ENCODE data around the gene COL24A1. TPM values are rescaled to one million over a fixed set of nuclear protein-coding genes. Genes with fewer than 3 reads are reported as not detected.

Gene COL24A1
- total RNA-seq, 1 experiment from 2014 or later = not detected

- DNase-seq = no peak
- H3K36me3 ChIP-seq = no peaks in the 10 kb centered on the region
- H3K27me3 ChIP-seq = no peaks in the 10 kb centered on the region
- H3K4me3 ChIP-seq = no peak overlapping the region
- no peaks in the 10 kb centered on the region for H3K9me3 ChIP-seq
These were observed 91.7 kb downstream of the COL24A1 start for GRCh38 chr1:86064899-86065298.

DNA sequence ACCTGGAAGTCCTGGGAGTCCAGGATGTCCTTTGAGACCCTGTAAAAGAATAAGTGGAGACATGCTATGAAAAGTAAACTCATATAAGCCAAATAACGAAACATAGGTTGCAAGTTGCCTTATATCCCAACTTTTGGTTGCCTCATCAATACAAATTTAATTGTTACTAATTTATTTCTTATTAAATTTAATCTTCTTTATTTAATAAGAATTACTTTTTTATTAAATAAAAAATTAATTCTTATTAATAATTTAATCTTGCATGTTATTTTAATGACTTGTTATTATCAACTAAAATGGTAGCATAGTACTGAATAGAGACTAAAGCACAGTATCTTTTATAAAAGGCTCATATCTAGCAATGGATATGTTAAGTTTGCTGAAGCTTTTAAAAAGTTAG is 92.9 kb downstream of the COL24A1 start:
- DNase-seq = no peak
- H3K4me3 ChIP-seq = no peak overlapping the region
- H3K36me3 ChIP-seq = no peaks in the 10 kb centered on the region
- H3K9me3 ChIP-seq = no peaks in the 10 kb centered on the region
- no peaks in the 10 kb centered on the region for H3K27me3 ChIP-seq

- H3K27me3 ChIP-seq = no peaks in the 10 kb centered on the region
- no peaks in the 10 kb centered on the region for H3K9me3 ChIP-seq
- peak; percentile 11 for DNase-seq
- H3K4me3 ChIP-seq = no peak overlapping the region
- H3K36me3 ChIP-seq = no peaks in the 10 kb centered on the region
These were observed 94.1 kb downstream of the COL24A1 start for GRCh38 chr1:86062453-86062852.

- Histone ChIP-seq H3K4me3 (no peak overlapping the region), H3K27me3 (no peaks in the 10 kb centered on the region), H3K9me3 (no peaks in the 10 kb centered on the region), H3K36me3 (no peaks in the 10 kb centered on the region)
- DNase-seq = peak; percentile 32
These were observed 95.0 kb downstream of the COL24A1 start for GRCh38 chr1:86061551-86061990.

- Histone ChIP-seq H3K4me3 (no peak overlapping the region), H3K9me3 (no peaks in the 10 kb centered on the region), H3K27me3 (no peaks in the 10 kb centered on the region), H3K36me3 (no peaks in the 10 kb centered on the region)
- no peak for DNase-seq
These were observed 102.2 kb downstream of the COL24A1 start for GRCh38 chr1:86054396-86054795.

GRCh38 chr1:86052948-86053698 is 103.4 kb downstream of the COL24A1 start:
- Histone ChIP-seq H3K27me3 (no peaks in the 10 kb centered on the region), H3K4me3 (no peak overlapping the region), H3K36me3 (no peaks in the 10 kb centered on the region), H3K9me3 (no peaks in the 10 kb centered on the region)
- no peak for DNase-seq

GRCh38 chr1:86035101-86035500 is 121.5 kb downstream of the COL24A1 start:
- no peak overlapping the region for H3K4me3 ChIP-seq
- H3K27me3 ChIP-seq = no peaks in the 10 kb centered on the region; the same call in 1 of the 2 replicates
- H3K9me3 ChIP-seq = no peaks in the 10 kb centered on the region
- DNase-seq = no peak
- H3K36me3 ChIP-seq = no peaks in the 10 kb centered on the region

DNA sequence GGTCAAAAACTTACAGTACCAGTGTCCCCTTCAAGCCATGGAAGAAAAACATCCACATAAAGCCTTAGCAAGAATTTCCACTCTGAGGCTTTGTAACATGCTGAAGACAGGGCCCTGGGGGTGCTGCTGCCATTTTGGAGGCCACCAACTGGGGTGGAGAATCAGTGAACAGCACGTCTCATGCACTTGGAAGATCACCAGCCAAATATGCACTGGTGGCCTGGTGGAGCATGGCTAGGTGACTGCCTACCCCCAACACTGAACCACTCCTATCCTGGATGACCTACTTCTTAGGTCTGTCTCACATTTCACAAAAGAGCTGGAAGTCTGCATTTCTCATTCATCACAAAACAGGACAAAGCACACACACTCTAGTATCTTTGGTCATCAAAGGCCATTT is 126.4 kb downstream of the COL24A1 start:
- H3K36me3 ChIP-seq = no peaks in the 10 kb centered on the region
- no peaks in the 10 kb centered on the region; the same call in 1 of the 2 replicates for H3K27me3 ChIP-seq
- no peak overlapping the region for H3K4me3 ChIP-seq
- no peaks in the 10 kb centered on the region for H3K9me3 ChIP-seq
- DNase-seq = no peak

DNA sequence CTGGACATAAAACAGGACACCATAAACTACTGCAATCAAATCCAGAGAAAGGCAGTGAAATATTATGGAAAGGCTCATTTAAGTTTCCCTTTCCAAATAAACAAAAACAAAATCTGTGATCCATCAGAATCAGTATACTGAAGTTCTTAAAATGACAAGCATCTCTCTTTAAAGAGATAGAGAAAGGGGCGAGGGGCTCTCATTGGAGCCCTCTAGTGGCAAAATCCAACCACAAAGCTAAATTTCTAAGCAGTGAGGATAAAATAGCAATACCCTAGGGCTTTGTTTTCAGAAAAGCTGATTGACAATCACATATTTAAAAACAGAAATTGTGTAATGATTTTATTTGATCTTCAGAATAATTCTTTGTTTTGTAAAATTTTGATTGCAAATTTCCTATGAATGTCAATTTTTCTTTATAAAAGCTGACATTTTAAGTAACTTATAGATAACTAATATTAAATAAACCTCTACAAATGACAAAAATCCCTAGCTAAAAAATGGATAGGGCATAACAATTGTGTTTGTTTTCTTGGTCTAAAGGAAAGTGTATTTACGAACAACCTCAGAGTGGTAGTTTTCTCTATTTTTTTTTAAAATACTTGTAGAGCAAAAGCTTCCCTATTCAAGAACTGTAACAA is 138.2 kb downstream of the COL24A1 start:
- no peaks in the 10 kb centered on the region for H3K9me3 ChIP-seq

GRCh38 chr1:86016076-86016759 is 140.4 kb downstream of the COL24A1 start:
- no peak for DNase-seq
- no peaks in the 10 kb centered on the region for H3K27me3 ChIP-seq
- H3K4me3 ChIP-seq = no peak overlapping the region
- no peaks in the 10 kb centered on the region for H3K9me3 ChIP-seq
- H3K36me3 ChIP-seq = no peaks in the 10 kb centered on the region

More for the DNA sequence above, 138.2 kb downstream of the COL24A1 start:
- no peak for DNase-seq
- no peaks in the 10 kb centered on the region for H3K36me3 ChIP-seq
- no peak overlapping the region for H3K4me3 ChIP-seq
- H3K27me3 ChIP-seq = no peaks in the 10 kb centered on the region

GRCh38 chr1:86015375-86015774 is 141.2 kb downstream of the COL24A1 start:
- no peaks in the 10 kb centered on the region for H3K36me3 ChIP-seq
- H3K9me3 ChIP-seq = no peaks in the 10 kb centered on the region
- no peaks in the 10 kb centered on the region for H3K27me3 ChIP-seq
- DNase-seq = no peak
- H3K4me3 ChIP-seq = no peak overlapping the region

- no peak for DNase-seq
- Histone ChIP-seq H3K9me3 (no peaks in the 10 kb centered on the region), H3K36me3 (no peaks in the 10 kb centered on the region), H3K4me3 (no peak overlapping the region), H3K27me3 (no peaks in the 10 kb centered on the region)
These were observed 156.0 kb downstream of the COL24A1 start for GRCh38 chr1:86000601-86001000.

DNA sequence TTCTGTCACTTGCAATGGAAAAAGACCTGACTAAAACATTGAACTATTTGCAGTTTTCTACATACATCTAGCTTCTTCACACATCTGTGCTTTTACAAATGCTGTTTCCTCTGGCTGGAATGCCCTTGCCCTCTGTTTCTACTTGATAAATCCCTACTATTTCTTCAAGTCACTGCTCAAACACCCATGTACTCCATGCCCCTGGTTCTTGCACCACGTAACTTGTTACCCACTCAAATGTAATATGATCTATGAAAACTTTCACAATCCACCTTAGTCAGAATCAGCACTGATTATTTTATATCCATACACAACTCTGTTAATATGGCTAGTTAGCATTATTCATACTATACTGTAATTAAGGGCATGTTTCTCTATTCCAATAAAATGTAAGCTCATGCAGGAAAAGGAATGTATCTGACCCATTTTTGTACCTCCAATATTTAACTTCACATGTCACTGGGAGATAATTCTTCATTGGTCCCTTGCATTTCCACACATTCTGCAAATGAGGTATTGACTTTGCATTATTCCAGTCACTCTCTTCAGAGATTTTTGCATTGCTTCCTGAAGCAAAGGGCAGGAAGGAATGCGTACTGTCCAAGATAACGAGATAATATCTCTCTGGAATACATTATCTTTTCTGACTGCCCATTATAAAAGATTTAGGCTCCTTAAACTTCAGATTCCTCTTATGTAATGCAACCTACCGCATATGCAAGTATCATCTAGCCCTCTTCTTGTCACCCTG is 158.3 kb downstream of the COL24A1 start:
- H3K9me3 ChIP-seq = no peaks in the 10 kb centered on the region
- H3K27me3 ChIP-seq = no peaks in the 10 kb centered on the region
- no peak overlapping the region for H3K4me3 ChIP-seq
- H3K36me3 ChIP-seq = no peaks in the 10 kb centered on the region
- no peak for DNase-seq

DNA sequence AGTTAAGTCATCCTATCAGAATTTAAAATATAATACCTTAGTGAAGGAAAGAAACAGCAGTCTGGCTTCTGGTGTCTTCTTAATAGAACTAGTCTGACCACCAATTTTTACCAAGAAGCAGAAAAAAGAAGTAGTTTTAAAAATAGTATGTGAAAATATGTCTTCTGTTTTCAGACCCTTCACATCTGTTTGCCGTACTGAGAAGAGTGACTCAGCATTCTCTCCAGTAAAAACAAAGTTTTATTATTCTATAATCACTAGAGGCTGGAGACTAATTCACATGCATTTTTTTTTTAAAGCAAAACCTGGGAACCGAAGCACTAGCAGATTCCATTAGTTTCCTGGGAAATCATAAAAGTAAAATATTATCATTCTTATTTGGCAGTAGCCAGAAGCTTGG is 163.8 kb downstream of the COL24A1 start:
- Histone ChIP-seq H3K9me3 (no peaks in the 10 kb centered on the region), H3K4me3 (0 out of 2 replicates have a peak overlapping the region, but pooled peaks have one; percentile 1), H3K27me3 (no peaks in the 10 kb centered on the region), H3K36me3 (no peaks in the 10 kb centered on the region)
- no peak for DNase-seq

DNA sequence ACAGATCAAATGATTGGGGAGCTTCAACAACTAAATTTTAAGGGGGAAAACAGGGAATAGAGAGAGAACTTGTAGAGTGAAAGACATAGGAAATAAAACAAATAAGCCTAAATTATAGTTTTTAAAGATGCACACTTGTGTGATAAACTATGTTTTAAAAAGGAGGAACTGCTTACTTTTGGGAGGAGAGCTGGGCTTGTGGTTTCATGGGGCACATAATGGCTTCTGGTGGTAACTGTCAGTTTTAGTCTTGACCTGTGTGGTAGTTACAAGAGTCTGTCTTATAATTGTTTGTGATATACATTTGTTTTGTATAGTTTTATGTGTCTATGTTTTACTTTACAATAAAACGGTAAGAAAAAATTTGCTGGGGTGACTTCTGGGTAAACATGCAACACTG is 165.3 kb downstream of the COL24A1 start:
- Histone ChIP-seq H3K4me3 (no peak overlapping the region), H3K27me3 (no peaks in the 10 kb centered on the region), H3K36me3 (no peaks in the 10 kb centered on the region), H3K9me3 (no peaks in the 10 kb centered on the region)
- no peak for DNase-seq

- Histone ChIP-seq H3K36me3 (no peaks in the 10 kb centered on the region), H3K4me3 (no peak overlapping the region), H3K27me3 (no peaks in the 10 kb centered on the region; the same call in 1 of the 2 replicates), H3K9me3 (no peaks in the 10 kb centered on the region)
- DNase-seq = no peak
These were observed 171.9 kb downstream of the COL24A1 start for GRCh38 chr1:85984636-85985035.

- Histone ChIP-seq H3K27me3 (no peaks in the 10 kb centered on the region; the same call in 1 of the 2 replicates), H3K36me3 (no peaks in the 10 kb centered on the region), H3K4me3 (no peak overlapping the region), H3K9me3 (no peaks in the 10 kb centered on the region)
- no peak for DNase-seq
These were observed 173.3 kb downstream of the COL24A1 start for GRCh38 chr1:85983316-85983715.
